CD14-positive monocyte (primary cell): ENCODE measurements around the gene MPP2. TPM values are rescaled to one million over a fixed set of nuclear protein-coding genes. Genes with fewer than 3 reads are reported as not detected.

Source experiments
- DNase-seq, 3 donors: peaks; one replicate each; pipeline ENCODE4 v3.0.0-alpha.2; 2011 to 2022
- H2AFZ ChIP-seq: 2 replicates; pipeline ENCODE4 v1.6.0; 2012; ENCODE audit warnings: mild to moderate bottlenecking, low read depth, low read length, inconsistent platforms; ENCODE audit not compliant: insufficient read depth, poor library complexity, severe bottlenecking
- H3K27ac ChIP-seq, 2 donors: 1 replicate in 1 of 2; 2 replicates in 1 of 2; pipeline ENCODE4 v1.5.1; 2012 to 2013; ENCODE audit warnings: low read length in 2 of 2, control low read depth in 1 of 2, inconsistent platforms in 1 of 2, low read depth in 1 of 2, mild to moderate bottlenecking in 1 of 2
- H3K27me3 ChIP-seq, 2 donors: one replicate each; pipeline versions ENCODE4 v1.6.0 to v1.6.1; 2011 to 2013; ENCODE audit warnings: low read length in 2 of 2; ENCODE audit not compliant: control insufficient read depth in 2 of 2, insufficient read depth in 2 of 2
- H3K36me3 ChIP-seq, 2 donors: replicated peaks in 1 of 2; 1 replicate in 1 of 2; 2 replicates in 1 of 2; pipeline versions ENCODE4 v1.5.1 to v1.6.1; 2012 to 2013; ENCODE audit warnings: low read length in 2 of 2, control low read depth in 1 of 2, inconsistent platforms in 1 of 2, mild to moderate bottlenecking in 1 of 2; ENCODE audit not compliant: insufficient read depth in 2 of 2, control insufficient read depth in 1 of 2
- H3K4me1 ChIP-seq, 2 donors: 1 replicate in 1 of 2; 2 replicates in 1 of 2; pipeline versions ENCODE4 v1.5.1 to v1.6.1; 2012 to 2013; ENCODE audit warnings: low read length in 2 of 2, control low read depth in 1 of 2, inconsistent platforms in 1 of 2, mild to moderate bottlenecking in 1 of 2, moderate library complexity in 1 of 2; ENCODE audit not compliant: insufficient read depth in 2 of 2, control insufficient read depth in 1 of 2
- H3K4me2 ChIP-seq: replicated peaks from 2 replicates; pipeline ENCODE3; 2012; ENCODE audit warnings: low read length, moderate library complexity, mild to moderate bottlenecking; ENCODE audit not compliant: poor library complexity, severe bottlenecking; ENCODE audit errors: extremely low read depth
- H3K4me3 ChIP-seq, 3 experiments: fragments of 200-600 bp in 1 of 3; sonication (generic) in 1 of 3; replicated peaks in 1 of 3; 1 replicate in 2 of 3; 2 replicates in 1 of 3; pipeline ENCODE4 v1.5.1; 2011 to 2013; ENCODE audit warnings: low read length in 3 of 3, mild to moderate bottlenecking in 3 of 3, control low read depth in 2 of 3, low read depth in 2 of 3, inconsistent platforms in 1 of 3, moderate library complexity in 1 of 3
- H3K79me2 ChIP-seq: 2 replicates; pipeline ENCODE4 v1.6.0; 2012; ENCODE audit warnings: mild to moderate bottlenecking, control low read depth, inconsistent platforms, low read length, moderate library complexity; ENCODE audit not compliant: insufficient read depth
- H3K9ac ChIP-seq: 2 replicates; pipeline ENCODE4 v1.6.0; 2017; ENCODE audit warnings: low read length, mild to moderate bottlenecking; ENCODE audit not compliant: insufficient read depth, poor library complexity, severe bottlenecking
- H3K9me3 ChIP-seq, 2 donors: replicated peaks in 1 of 2; 1 replicate in 1 of 2; 2 replicates in 1 of 2; pipeline versions ENCODE4 v1.5.1 to v1.6.1; 2012 to 2013; ENCODE audit warnings: low read length in 2 of 2, control low read depth in 1 of 2; ENCODE audit not compliant: control insufficient read depth in 1 of 2, insufficient read depth in 1 of 2
- H4K20me1 ChIP-seq: 2 replicates; pipeline ENCODE4 v1.6.0; 2012; ENCODE audit warnings: mild to moderate bottlenecking, low read length, control low read depth, moderate library complexity; ENCODE audit not compliant: insufficient read depth
- H3K27ac Mint-ChIP-seq, 7 donors: one replicate each; pipeline ENCODE4 v1.8.0; 2020; ENCODE audit warnings: mild to moderate bottlenecking in 7 of 7, mixed read lengths in 7 of 7, moderate library complexity in 6 of 7, inconsistent platforms in 2 of 7
- H3K27me3 Mint-ChIP-seq, 3 donors: one replicate each; pipeline ENCODE4 v1.8.0; 2021 to 2022; ENCODE audit warnings: low read depth in 3 of 3, mild to moderate bottlenecking in 3 of 3, mixed read lengths in 3 of 3, moderate library complexity in 3 of 3, inconsistent platforms in 1 of 3
- H3K36me3 Mint-ChIP-seq, 2 donors: one replicate each; pipeline ENCODE4 v1.8.0; 2020; ENCODE audit warnings: mixed read lengths in 2 of 2, inconsistent platforms in 1 of 2, mild to moderate bottlenecking in 1 of 2
- H3K4me1 Mint-ChIP-seq: one replicate; pipeline ENCODE4 v1.8.0; 2020; ENCODE audit warnings: mild to moderate bottlenecking, mixed read lengths
- H3K4me3 Mint-ChIP-seq, 2 donors: one replicate each; pipeline ENCODE4 v1.8.0; 2020; ENCODE audit warnings: mild to moderate bottlenecking in 2 of 2, mixed read lengths in 2 of 2, moderate library complexity in 1 of 2
- H3K9me3 Mint-ChIP-seq, 7 donors: one replicate each; pipeline ENCODE4 v1.8.0; 2020 to 2022; ENCODE audit warnings: mixed read lengths in 7 of 7, mild to moderate bottlenecking in 6 of 7, moderate library complexity in 6 of 7, inconsistent platforms in 2 of 7
- WGBS: methylation state at CpG from one replicate; pipeline ENCODE4 v1.1.5; 2013; ENCODE audit warnings: missing lambda C conversion rate; ENCODE audit not compliant: insufficient coverage; 5-methylcytosine and 5-hydroxymethylcytosine counted together
- intact Hi-C, 2 donors: fragments of 100-400 bp; cut with micrococcal nuclease; formaldehyde crosslinking; loops; one replicate each; pipeline versions ENCODE4 v1.15.0 to v1.15.1; 2023
- polyA plus RNA-seq, 3 donors: library from polyadenylated mRNA; depleted of rRNA in 1 of 3; unstranded in 2 of 3; stranded (reverse) in 1 of 3; fragments of 300-500 nt in 2 of 3; fragments of >200 nt in 1 of 3; fragmentation: Illumina TruSeq in 2 of 3; gene quantifications; 1 replicate in 2 of 3; 2 replicates in 1 of 3; pipeline ENCODE4 v1.2.3, GENCODE V29; 2012 to 2021
- TF ChIP-seq, protein P1 (sequence below): fragments of 200-600 bp; IDR thresholded peaks from one replicate; pipeline ENCODE4 v1.8.0; 2022; ENCODE audit warnings: antibody characterized with exemption, mild to moderate bottlenecking

Gene MPP2
- polyA plus RNA-seq, 3 donors, result not detected

DNA sequence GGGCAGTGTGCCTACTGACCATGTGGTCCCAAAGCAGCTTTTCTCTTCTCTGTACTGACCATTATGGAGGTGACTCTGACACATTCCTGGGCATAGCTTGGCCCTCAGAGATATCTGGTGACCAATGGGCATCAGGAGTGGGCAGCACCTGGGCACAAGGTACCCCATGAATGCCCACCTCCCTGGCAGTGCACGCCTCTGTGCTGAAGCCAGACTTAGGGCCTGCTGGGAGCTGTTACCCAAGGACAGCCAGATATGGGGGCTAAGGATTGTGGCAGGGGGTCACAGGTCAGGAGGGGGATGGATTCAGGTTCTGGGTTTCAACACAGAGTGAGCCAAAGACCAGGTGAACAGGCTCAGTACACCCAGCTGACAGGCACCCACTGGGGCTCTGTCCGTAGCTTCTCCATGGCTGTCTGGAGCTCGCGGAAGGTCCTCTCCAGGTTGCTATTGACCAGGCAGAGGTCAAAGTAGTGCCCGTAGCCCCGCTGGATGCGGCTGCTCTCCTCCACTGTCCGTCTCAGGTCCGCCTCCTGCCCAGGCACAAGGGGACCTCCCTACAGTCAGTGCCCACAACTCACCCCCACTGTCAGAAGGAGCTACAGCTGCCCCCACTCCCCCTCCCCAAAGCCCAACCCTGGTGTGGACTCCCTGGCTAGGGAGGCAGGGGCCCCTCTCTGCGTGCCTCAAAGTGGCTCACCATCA, 29.7 kb downstream of the MPP2 start:
- no peak overlapping the region for H3K27ac Mint-ChIP-seq
- no peak overlapping the region for H3K4me3 Mint-ChIP-seq
- no peak for DNase-seq
- Histone ChIP-seq H3K27me3 (no peaks in the 10 kb centered on the region), H3K79me2 (no peaks in the 10 kb centered on the region), H3K36me3 (no peaks in the 10 kb centered on the region), H3K4me2 (no peak overlapping the region), H3K4me1 (no peaks in the 10 kb centered on the region), H4K20me1 (no peaks in the 10 kb centered on the region), H3K9me3 (no peaks in the 10 kb centered on the region), H3K27ac (no peak overlapping the region), H3K9ac (no peak overlapping the region), H2AFZ (no peak overlapping the region), H3K4me3 (no peak overlapping the region)
- peaks cover 3 to 11% (median 11%) of the 10 kb centered on the region in 3 donors for H3K27me3 Mint-ChIP-seq
- WGBS, result 95% methylated on average over 7 of the region's 10 CpGs
- no peaks in the 10 kb centered on the region for H3K36me3 Mint-ChIP-seq
- intact Hi-C loops, result no loop called here
- TF ChIP-seq, protein P1, sequence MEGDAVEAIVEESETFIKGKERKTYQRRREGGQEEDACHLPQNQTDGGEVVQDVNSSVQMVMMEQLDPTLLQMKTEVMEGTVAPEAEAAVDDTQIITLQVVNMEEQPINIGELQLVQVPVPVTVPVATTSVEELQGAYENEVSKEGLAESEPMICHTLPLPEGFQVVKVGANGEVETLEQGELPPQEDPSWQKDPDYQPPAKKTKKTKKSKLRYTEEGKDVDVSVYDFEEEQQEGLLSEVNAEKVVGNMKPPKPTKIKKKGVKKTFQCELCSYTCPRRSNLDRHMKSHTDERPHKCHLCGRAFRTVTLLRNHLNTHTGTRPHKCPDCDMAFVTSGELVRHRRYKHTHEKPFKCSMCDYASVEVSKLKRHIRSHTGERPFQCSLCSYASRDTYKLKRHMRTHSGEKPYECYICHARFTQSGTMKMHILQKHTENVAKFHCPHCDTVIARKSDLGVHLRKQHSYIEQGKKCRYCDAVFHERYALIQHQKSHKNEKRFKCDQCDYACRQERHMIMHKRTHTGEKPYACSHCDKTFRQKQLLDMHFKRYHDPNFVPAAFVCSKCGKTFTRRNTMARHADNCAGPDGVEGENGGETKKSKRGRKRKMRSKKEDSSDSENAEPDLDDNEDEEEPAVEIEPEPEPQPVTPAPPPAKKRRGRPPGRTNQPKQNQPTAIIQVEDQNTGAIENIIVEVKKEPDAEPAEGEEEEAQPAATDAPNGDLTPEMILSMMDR, result no peak
- H3K9me3 Mint-ChIP-seq, result peaks cover 0 to 2% (median 0%) of the 10 kb centered on the region in 7 donors
- H3K4me1 Mint-ChIP-seq, result peaks cover 3% of the 10 kb centered on the region

DNA sequence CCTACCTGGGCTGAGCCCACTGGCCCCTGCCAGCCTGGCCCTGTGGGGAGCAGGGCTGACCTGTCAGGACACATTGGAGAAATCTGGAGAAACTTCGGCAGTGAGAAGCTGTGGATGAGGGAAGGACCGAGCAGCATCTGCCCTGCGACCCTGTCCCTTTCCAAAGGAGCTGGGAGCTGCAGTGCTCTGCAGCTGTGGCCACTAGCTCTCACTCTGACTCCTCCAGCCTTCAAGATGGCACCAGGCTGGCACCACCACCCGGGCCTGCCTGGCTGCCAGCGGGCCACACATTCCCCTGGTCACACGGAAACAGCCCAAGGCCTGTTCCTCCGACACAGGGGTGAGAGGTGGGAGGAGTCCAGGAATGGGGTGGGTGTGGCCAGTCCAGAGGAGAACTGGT, 30.3 kb downstream of the MPP2 start:
- Histone ChIP-seq H3K36me3 (no peaks in the 10 kb centered on the region), H2AFZ (no peak overlapping the region), H3K9ac (no peak overlapping the region), H3K4me3 (no peak overlapping the region), H4K20me1 (no peaks in the 10 kb centered on the region), H3K4me2 (no peak overlapping the region), H3K79me2 (no peaks in the 10 kb centered on the region), H3K27ac (no peak overlapping the region), H3K4me1 (no peaks in the 10 kb centered on the region), H3K9me3 (no peaks in the 10 kb centered on the region), H3K27me3 (no peaks in the 10 kb centered on the region)
- intact Hi-C loops, result no loop called here
- TF ChIP-seq, protein P1, result no peak
- Mint-ChIP-seq H3K36me3 (no peaks in the 10 kb centered on the region), H3K4me3 (no peak overlapping the region), H3K27ac (no peak overlapping the region), H3K27me3 (peaks cover 6 to 11% (median 11%) of the 10 kb centered on the region in 3 donors), H3K4me1 (peaks cover 3% of the 10 kb centered on the region), H3K9me3 (peaks cover 0 to 2% (median 0%) of the 10 kb centered on the region in 7 donors)
- 91% methylated on average over 6 of the region's 7 CpGs for WGBS
- no peak for DNase-seq
